Measurements from ENCODE around the gene STAT3. TPM values are rescaled to one million over a fixed set of nuclear protein-coding genes. Genes with fewer than 3 reads are reported as not detected.

Gene STAT3
- total and polyA plus RNA-seq, 2 of the 13 experiments (the other 11 are each of a cell fraction or from before 2014, with no cell fraction given) = 61.8 to 62.4 TPM

GRCh38 chr17:42290577-42290976, 97.7 kb downstream of the STAT3 start:
- H3K27ac ChIP-seq (ENCODE audit: extremely low read length, insufficient read depth, low read length) = no peak overlapping the region
- CTCF ChIA-PET (ENCODE audit: low intra/inter-chr PET ratio, low total read pairs) = no interaction called here
- ATAC-seq = no peak

GRCh38 chr17:42289611-42290181, 98.5 kb downstream of the STAT3 start:
- no peaks in the 10 kb centered on the region for H3K79me2 ChIP-seq (ENCODE audit: insufficient read depth, low read length)
- CTCF ChIA-PET (ENCODE audit: low intra/inter-chr PET ratio, low total read pairs) = no interaction called here
- in situ Hi-C loops (cut with HindIII; ENCODE audit: extremely low pct_ligation_motif_present, low pct_unique_long_range_greater_than_20kb) = no loop called here

More at GRCh38 chr17:42290577-42290976, 97.7 kb downstream of the STAT3 start:
- Histone ChIP-seq H3K79me2 (ENCODE audit: insufficient read depth, low read length) (no peaks in the 10 kb centered on the region), H3K9me3 (ENCODE audit: low read length) (no peaks in the 10 kb centered on the region), H3K27me3 (ENCODE audit: control insufficient read depth in 1 of 2, insufficient read depth in 2 of 2, low read length in 2 of 2) (peaks cover 6 to 26% of the 10 kb centered on the region in 2 experiments; a peak in 4 of 5 replicates), H4K20me1 (ENCODE audit: insufficient read depth, low read length) (no peaks in the 10 kb centered on the region), H3K4me3 (replicated peaks in 1 of 3; ENCODE audit: insufficient read depth in 1 of 3, low read depth in 2 of 3, low read length in 3 of 3) (no peak overlapping the region), H2AFZ (ENCODE audit: low read length) (no peak overlapping the region), H3K36me3 (replicated peaks in 1 of 2; ENCODE audit: control insufficient read depth in 1 of 2, insufficient read depth in 2 of 2, low read length in 2 of 2) (no peaks in the 10 kb centered on the region), H3K4me1 (ENCODE audit: insufficient read depth, low read length) (peaks cover 33% of the 10 kb centered on the region), H3K9ac (ENCODE audit: insufficient read depth, low read depth, low read length) (no peak overlapping the region), H3K4me2 (ENCODE audit: low read depth, low read length) (no peak overlapping the region)
- in situ Hi-C loops (cut with HindIII; ENCODE audit: extremely low pct_ligation_motif_present, low pct_unique_long_range_greater_than_20kb) = no loop called here
- DNase-seq (ENCODE audit: low spot score) (no peak), FAIRE-seq (no peak)
- POLR2A ChIA-PET = interaction anchor here (2.3 kb wide), 1 partner anchor 14 kb away, joined by 5 read pairs; no protein-coding TSS in a partner anchor
- 79% methylated on average over 5 of the region's 5 CpGs for WGBS (ENCODE audit: low lambda C conversion rate)
- TF ChIP-seq SATB2 (CRISPR knock-in tag; IDR thresholded peaks at IDR 0.05) (no peak), ZSCAN21 (CRISPR knock-in tag; IDR thresholded peaks at IDR 0.05; ENCODE audit: borderline replicate concordance) (no peak), ZNF816 (CRISPR knock-in tag; IDR thresholded peaks at IDR 0.05; ENCODE audit: borderline replicate concordance) (no peak), ZNF629 (CRISPR knock-in tag; conservative IDR thresholded peaks at IDR 0.05) (peak; percentile 87), ZMYM3 (CRISPR knock-in tag; IDR thresholded peaks at IDR 0.05) (0 out of 2 replicates have a peak, but pooled peaks have one; percentile 16), ZNF224 (CRISPR knock-in tag; IDR thresholded peaks at IDR 0.05) (no peak), MEIS2 (CRISPR knock-in tag; IDR thresholded peaks at IDR 0.05) (no peak), SETDB1 (CRISPR knock-in tag; IDR thresholded peaks at IDR 0.05; ENCODE audit: borderline replicate concordance) (no peak), ADNP (CRISPR knock-in tag; IDR thresholded peaks at IDR 0.05) (peak; percentile 16; the same call in 1 of the 2 replicates), ZIK1 (CRISPR knock-in tag; IDR thresholded peaks at IDR 0.05; ENCODE audit: borderline replicate concordance, low read depth) (no peak), FOXA1 (IDR thresholded peaks at IDR 0.05) (no peak), FOXA1 (CRISPR knock-in tag; IDR thresholded peaks at IDR 0.05) (no peak), MED13 (CRISPR knock-in tag; IDR thresholded peaks at IDR 0.05) (no peak)
- intact Hi-C loops (cut with micrococcal nuclease; ENCODE audit: unreplicated experiment) = no loop called here
- BruUV-seq (replicated peaks) = no TSS peak

More at GRCh38 chr17:42289611-42290181, 98.5 kb downstream of the STAT3 start:
- Histone ChIP-seq H3K9me3 (ENCODE audit: low read length) (no peaks in the 10 kb centered on the region), H3K9ac (ENCODE audit: insufficient read depth, low read depth, low read length) (no peak overlapping the region), H4K20me1 (ENCODE audit: insufficient read depth, low read length) (no peaks in the 10 kb centered on the region), H3K4me2 (ENCODE audit: low read depth, low read length) (no peak overlapping the region), H2AFZ (ENCODE audit: low read length) (no peak overlapping the region), H3K4me3 (replicated peaks in 1 of 3; ENCODE audit: insufficient read depth in 1 of 3, low read depth in 2 of 3, low read length in 3 of 3) (no peak overlapping the region), H3K27ac (ENCODE audit: extremely low read length, insufficient read depth, low read length) (no peak overlapping the region), H3K27me3 (ENCODE audit: control insufficient read depth in 1 of 2, insufficient read depth in 2 of 2, low read length in 2 of 2) (peaks cover 6 to 26% of the 10 kb centered on the region in 2 experiments; a peak in 4 of 5 replicates), H3K4me1 (ENCODE audit: insufficient read depth, low read length) (peaks cover 29% of the 10 kb centered on the region), H3K36me3 (replicated peaks in 1 of 2; ENCODE audit: control insufficient read depth in 1 of 2, insufficient read depth in 2 of 2, low read length in 2 of 2) (no peaks in the 10 kb centered on the region)
- POLR2A ChIA-PET = interaction anchor here (1.1 to 2.3 kb wide), 3 partner anchors 13 to 20 kb away, joined by 4 to 5 read pairs (median 5); no protein-coding TSS in a partner anchor
- 73% methylated on average over 9 of the region's 9 CpGs for WGBS (ENCODE audit: low lambda C conversion rate)
- TF ChIP-seq ZSCAN30 (CRISPR knock-in tag; IDR thresholded peaks at IDR 0.05) (no peak), CBX2 (IDR thresholded peaks at IDR 0.05; ENCODE audit: low read depth, low read length) (no peak), CBX2 (CRISPR knock-in tag; IDR thresholded peaks at IDR 0.05; ENCODE audit: low read depth) (no peak), IRF1 (CRISPR knock-in tag; IDR thresholded peaks at IDR 0.05; ENCODE audit: low read depth) (no peak), EED (CRISPR knock-in tag; IDR thresholded peaks at IDR 0.05) (no peak), XBP1 (CRISPR knock-in tag; IDR thresholded peaks at IDR 0.05) (no peak), ZSCAN5A (CRISPR knock-in tag; IDR thresholded peaks at IDR 0.05; ENCODE audit: borderline replicate concordance) (no peak), ZNF557 (CRISPR knock-in tag; IDR thresholded peaks at IDR 0.05) (no peak)
- FAIRE-seq (no peak), ATAC-seq (no peak), DNase-seq (ENCODE audit: low spot score) (no peak)
- intact Hi-C loops (cut with micrococcal nuclease; ENCODE audit: unreplicated experiment) = loop anchor here (10.0 kb wide), 1 partner anchor 65 kb away; no protein-coding TSS in a partner anchor
- no TSS peak for BruUV-seq (replicated peaks)
